Amniotic epithelial cell (primary cell): ENCODE results near the gene ZNF219.

Experiments used
- DNase-seq: peaks from one replicate; pipeline ENCODE4 v3.0.0-alpha.2; 2010; ENCODE audit warnings: low read depth

Gene ZNF219

DNA sequence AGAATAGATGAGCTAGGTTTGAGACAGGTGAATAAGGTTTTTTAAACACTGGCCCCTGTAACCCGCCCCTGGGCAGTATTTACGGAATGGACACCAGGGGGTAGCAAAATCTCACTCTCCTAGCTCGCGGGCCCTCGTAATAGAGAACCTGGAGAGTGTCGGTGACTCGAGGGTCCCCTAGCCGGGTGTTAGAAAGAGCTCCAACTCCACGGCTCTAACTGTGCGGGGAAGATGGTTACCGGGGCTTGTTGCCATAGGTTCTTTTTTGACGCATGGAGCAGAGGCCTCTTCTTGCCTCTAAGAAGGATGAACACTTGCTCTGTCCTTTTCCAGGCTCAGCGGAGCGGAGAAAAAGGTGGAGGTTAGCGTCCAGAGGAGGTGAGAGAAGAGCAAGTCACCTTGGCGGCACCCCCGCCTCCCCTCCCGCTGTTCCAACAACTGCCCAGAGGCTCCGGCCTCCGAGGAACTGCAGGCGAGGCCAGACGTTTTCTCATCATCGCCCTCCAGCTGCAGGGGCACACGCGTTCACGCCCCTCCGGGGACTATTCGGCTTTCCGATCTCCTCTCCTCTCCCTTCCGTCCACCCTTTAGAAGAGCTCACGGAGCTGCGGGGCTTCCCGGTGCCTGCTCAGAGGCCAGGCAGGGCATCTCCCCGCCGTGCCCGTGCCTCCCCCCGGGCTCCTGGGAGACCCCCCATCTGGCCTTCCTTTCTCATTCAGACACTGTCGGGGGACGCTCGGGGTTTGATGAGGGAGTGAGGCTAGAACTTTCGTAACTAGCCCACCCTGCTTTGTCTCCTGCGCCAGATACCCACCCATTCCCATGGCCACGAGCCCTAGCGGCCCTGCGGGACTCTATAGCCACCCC, 29.7 kb downstream of the ZNF219 start:
- DNase-seq = peak; percentile 39

GRCh38 chr14:21066882-21067502, 31.5 kb downstream of the ZNF219 start:
- no peak for DNase-seq

- peak; percentile 87 for DNase-seq
Observed at GRCh38 chr14:21063479-21063878, 35.0 kb downstream of the ZNF219 start.

- no peak for DNase-seq
Observed at GRCh38 chr14:21061347-21061668, 37.1 kb downstream of the ZNF219 start.

DNA sequence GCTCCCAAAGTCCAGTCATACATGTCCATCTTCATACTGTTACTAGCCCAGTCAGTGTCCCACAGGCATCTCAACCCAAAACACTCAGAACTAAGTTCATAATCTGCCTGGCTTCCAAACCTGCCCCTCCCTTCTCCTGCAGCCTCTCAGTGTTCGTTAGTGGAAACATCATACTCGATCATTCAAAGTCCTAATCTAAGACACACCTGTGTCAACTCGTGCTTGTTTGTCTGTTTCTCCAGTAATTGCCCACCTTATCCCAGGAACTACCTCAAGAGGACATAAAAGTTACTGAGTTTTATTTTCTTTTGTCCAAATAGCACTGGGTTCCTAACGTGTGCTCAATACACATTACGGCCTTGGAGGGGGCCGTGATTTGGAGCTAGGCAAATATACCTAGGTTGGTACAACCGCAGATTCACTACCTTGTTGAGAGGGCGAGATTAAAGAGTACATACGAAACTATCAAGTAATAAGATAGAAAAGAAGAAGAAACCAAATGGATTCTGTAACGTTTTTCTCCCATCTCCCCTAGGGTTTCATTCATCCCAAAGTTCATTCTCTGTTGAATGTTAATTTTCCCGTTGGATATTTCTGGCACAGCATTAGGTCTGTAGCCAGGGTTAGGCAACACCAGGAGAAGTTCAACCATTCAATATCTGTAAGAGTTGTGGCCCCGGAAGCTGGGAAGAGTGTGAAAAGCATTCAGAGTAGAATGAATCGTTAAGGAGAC, 37.7 kb downstream of the ZNF219 start:
- DNase-seq = no peak

- no peak for DNase-seq
Observed at GRCh38 chr14:21059842-21060613, 38.4 kb downstream of the ZNF219 start.

DNA sequence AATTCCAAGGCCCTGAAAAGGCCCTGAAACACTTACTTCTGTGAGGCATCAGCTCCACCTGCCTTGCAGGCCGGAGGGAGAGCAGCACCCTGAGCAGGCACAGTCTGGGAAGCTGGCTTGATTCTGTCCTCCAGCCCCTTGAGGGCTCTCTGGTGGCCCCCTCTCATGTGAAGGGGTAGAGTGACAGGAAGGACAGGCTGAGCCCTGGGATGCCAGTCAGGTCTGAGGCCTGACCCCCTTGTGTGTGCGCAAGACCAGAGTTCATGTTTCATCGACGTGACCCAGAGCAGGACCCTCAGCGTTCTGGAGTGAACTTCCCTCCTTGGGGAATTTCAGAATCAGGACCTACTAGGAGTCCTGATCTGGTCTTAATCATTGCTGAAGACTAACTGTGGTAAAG, 39.6 kb downstream of the ZNF219 start:
- DNase-seq = no peak

DNA sequence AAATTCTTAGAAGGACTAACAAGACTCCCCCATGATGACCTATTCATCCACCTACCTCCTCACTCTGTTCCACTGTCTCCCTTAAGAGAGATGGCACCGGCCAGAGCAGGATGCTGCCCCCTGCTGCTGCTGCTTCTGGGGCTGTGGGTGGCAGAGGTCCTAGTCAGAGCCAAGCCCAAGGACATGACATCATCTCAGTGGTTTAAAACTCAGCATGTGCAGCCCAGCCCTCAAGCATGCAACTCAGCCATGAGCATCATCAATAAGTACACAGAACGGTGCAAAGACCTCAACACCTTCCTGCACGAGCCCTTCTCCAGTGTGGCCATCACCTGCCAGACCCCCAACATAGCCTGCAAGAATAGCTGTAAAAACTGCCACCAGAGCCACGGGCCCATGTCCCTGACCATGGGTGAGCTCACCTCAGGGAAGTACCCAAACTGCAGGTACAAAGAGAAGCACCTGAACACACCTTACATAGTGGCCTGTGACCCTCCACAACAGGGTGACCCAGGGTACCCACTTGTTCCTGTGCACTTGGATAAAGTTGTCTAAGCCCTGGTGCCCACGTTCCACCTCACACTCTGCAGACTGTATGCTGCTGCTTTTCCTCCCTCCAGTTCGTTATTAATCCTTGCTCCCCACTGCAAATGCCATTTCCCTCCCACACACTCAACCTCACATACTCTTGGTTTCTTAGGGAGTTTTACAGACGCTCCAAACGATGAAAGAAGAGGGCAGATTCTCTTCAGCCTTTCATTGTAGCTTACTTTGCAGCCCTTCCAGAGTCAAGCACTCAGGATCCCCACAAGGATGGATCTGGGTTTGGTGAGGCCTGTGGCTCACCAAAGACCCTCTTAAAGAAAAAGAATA, 40.4 kb downstream of the ZNF219 start, which contains the start of gene RNASE8:
RNASE8 (plus strand) TSS at position 20 of the 873 bp plus-strand sequence; CDS start at position 91, 71 bp downstream.
- DNase-seq = peak; percentile 58

GRCh38 chr14:21056520-21057163, 41.8 kb downstream of the ZNF219 start:
- no peak for DNase-seq

GRCh38 chr14:21055432-21056117, 42.9 kb downstream of the ZNF219 start:
- no peak for DNase-seq

DNA sequence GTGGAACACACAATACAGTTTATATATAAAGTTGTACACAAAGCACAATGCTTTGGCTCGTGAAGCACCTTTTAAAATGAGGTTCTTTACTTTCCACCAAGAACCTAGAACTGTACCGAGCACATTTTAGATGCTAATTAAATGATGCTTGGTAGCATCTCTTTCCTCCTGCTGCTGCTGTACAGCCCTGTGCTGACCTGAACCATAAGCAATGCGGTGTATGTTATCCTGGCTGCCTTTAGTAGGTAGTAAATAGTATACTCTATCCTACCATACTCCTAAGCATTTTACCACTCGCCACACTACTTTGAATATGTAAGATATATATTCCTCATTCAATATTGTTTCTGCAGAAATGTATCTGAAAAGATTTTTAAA, 43.7 kb downstream of the ZNF219 start:
- DNase-seq = no peak

- no peak for DNase-seq
Observed at GRCh38 chr14:21054123-21054767, 44.2 kb downstream of the ZNF219 start.

- no peak for DNase-seq
Observed at GRCh38 chr14:21053184-21054122, 45.0 kb downstream of the ZNF219 start.

GRCh38 chr14:21050597-21050996, 47.9 kb downstream of the ZNF219 start:
- no peak for DNase-seq

DNA sequence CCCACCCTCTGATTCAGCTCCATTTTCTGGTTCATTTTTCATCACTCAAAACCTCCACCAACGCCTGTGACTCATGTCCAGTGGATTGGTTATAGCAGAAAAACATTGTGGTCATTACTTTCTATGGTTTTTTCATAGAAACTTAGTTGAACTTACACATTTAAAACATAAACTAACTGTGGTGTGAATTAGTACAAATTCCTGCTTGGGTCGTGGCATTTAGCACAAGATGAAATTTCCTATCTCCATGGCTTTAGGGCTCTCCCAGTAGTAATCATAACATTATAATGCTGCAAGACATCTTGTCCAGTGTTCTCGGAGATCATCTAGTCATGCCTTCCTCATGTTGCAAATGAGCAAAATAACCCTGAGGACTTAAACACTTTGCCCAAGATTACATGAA, 49.2 kb downstream of the ZNF219 start:
- DNase-seq = peak; percentile 73

DNA sequence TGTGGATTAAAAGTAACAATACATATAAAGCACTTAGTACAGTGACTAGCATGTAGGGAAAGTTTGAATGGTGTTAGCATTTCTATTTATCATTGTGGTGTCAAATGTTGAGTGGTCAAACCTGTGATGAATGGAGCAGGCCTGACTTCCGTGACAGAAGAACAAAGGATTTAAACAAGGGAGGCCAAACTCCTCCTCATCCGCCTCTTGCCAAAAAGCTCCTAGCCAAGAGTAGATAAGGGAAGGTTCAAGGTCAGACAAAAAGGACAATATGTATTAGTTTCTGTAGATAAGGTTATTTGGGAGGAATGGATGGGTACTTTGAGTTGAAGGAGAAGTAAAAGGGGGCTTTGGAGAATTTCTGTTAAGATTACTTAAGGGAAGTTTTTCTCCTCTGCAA, 49.8 kb downstream of the ZNF219 start:
- no peak for DNase-seq

DNA sequence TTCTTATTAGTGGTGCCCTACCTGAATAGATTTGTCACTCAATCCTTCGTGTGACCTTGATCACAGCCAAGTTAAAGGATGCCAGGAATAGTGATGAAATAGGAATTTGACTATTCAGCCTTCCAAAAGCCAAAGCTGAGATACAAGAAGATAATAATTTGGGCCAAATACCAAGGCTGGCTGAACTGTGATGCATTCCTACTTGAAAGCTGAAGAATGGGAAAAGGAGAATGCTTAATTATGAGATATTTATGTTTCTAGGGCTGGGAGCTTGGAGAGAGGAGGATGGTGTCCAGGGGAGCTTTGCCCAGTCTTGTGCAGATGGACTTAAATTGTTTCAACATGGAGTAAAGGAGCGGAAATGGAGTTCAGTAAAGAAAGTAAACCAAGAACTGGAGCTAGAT, 51.1 kb downstream of the ZNF219 start:
- DNase-seq = no peak

GRCh38 chr14:21043974-21044618, 54.4 kb downstream of the ZNF219 start:
- no peak for DNase-seq
